Large intestine (tissue), 3 donors: Measurements from ENCODE around the gene HOXA9. TPM values are rescaled to one million over a fixed set of nuclear protein-coding genes. Genes with fewer than 3 reads are reported as not detected.

ENCODE experiments used
- DNase-seq, 2 donors: peaks; one replicate each; pipeline versions ENCODE4 v3.0.0 to v3.0.0-alpha.2; 2013
- H3K27ac ChIP-seq: one replicate; pipeline ENCODE4 v1.5.1; 2013; ENCODE audit warnings: low read length
- H3K27me3 ChIP-seq: 2 replicates; pipeline ENCODE4 v1.6.1; 2013; ENCODE audit warnings: low read length; ENCODE audit not compliant: control insufficient read depth, insufficient read depth
- H3K36me3 ChIP-seq: 2 replicates; pipeline ENCODE4 v1.6.1; 2013; ENCODE audit warnings: low read length; ENCODE audit not compliant: control insufficient read depth, insufficient read depth
- H3K4me1 ChIP-seq: one replicate; pipeline ENCODE4 v1.6.1; 2013; ENCODE audit warnings: low read length; ENCODE audit not compliant: control insufficient read depth, insufficient read depth
- H3K4me3 ChIP-seq: one replicate; pipeline ENCODE4 v1.5.1; 2013; ENCODE audit warnings: low read length
- H3K9me3 ChIP-seq: one replicate; pipeline ENCODE4 v1.6.1; 2013; ENCODE audit warnings: mild to moderate bottlenecking, low read depth, low read length, moderate library complexity; ENCODE audit not compliant: control insufficient read depth
- WGBS: methylation state at CpG from one replicate; pipeline ENCODE4 v1.1.5; 2013; ENCODE audit warnings: low lambda C conversion rate; ENCODE audit not compliant: insufficient coverage; 5-methylcytosine and 5-hydroxymethylcytosine counted together
- polyA plus RNA-seq: library from polyadenylated mRNA; unstranded; fragments of 120-200 nt; gene quantifications from one replicate; pipeline ENCODE4 v1.2.1, GENCODE V29; 2013

Gene HOXA9
- polyA plus RNA-seq, 1 donor: 0.33 TPM

- no peaks in the 10 kb centered on the region for H3K36me3 ChIP-seq
- no peak overlapping the region for H3K27ac ChIP-seq
- no peak overlapping the region for H3K4me3 ChIP-seq
- no peak for DNase-seq
- peaks cover 99% of the 10 kb centered on the region for H3K27me3 ChIP-seq
- no CpG with 5 or more reads among the region's 4 CpGs for WGBS
- H3K4me1 ChIP-seq: peaks cover 35% of the 10 kb centered on the region
- peaks cover 16% of the 10 kb centered on the region for H3K9me3 ChIP-seq
Measured at GRCh38 chr7:27208998-27209397, 43.7 kb upstream of the HOXA9 start.

GRCh38 chr7:27207348-27207985 lies 42.1 kb upstream of the HOXA9 start:
- peaks cover 32% of the 10 kb centered on the region for H3K4me1 ChIP-seq
- H3K4me3 ChIP-seq: no peak overlapping the region
- DNase-seq: no peak
- peaks cover 7% of the 10 kb centered on the region for H3K9me3 ChIP-seq
- WGBS: 23% methylated on average over 2 of the region's 7 CpGs
- no peak overlapping the region for H3K27ac ChIP-seq
- peaks cover 99% of the 10 kb centered on the region for H3K27me3 ChIP-seq
- no peaks in the 10 kb centered on the region for H3K36me3 ChIP-seq

GRCh38 chr7:27205325-27206280 lies 40.3 kb upstream of the HOXA9 start:
- H3K4me1 ChIP-seq: peaks cover 30% of the 10 kb centered on the region
- no peaks in the 10 kb centered on the region for H3K36me3 ChIP-seq
- H3K9me3 ChIP-seq: peaks cover 10% of the 10 kb centered on the region
- 0% methylated on average over 1 of the region's 52 CpGs for WGBS
- H3K27ac ChIP-seq: no peak overlapping the region
- no peak for DNase-seq
- H3K4me3 ChIP-seq: no peak overlapping the region
- peaks cover 99% of the 10 kb centered on the region for H3K27me3 ChIP-seq

GRCh38 chr7:27204851-27205322 lies 39.5 kb upstream of the HOXA9 start:
- H3K27me3 ChIP-seq: peaks cover 98% of the 10 kb centered on the region
- peak in 1 of 2 donors; percentile 30 for DNase-seq
- peaks cover 10% of the 10 kb centered on the region for H3K9me3 ChIP-seq
- WGBS: no CpG with 5 or more reads among the region's 41 CpGs
- H3K27ac ChIP-seq: no peak overlapping the region
- no peak overlapping the region for H3K4me3 ChIP-seq
- no peaks in the 10 kb centered on the region for H3K36me3 ChIP-seq
- peaks cover 27% of the 10 kb centered on the region for H3K4me1 ChIP-seq

GRCh38 chr7:27203964-27204594 lies 38.7 kb upstream of the HOXA9 start:
- DNase-seq: no peak

GRCh38 chr7:27203365-27203953 lies 38.1 kb upstream of the HOXA9 start:
- no peak overlapping the region for H3K27ac ChIP-seq
- WGBS: no CpG with 5 or more reads among the region's 10 CpGs
- no peak overlapping the region for H3K4me3 ChIP-seq
- H3K36me3 ChIP-seq: no peaks in the 10 kb centered on the region
- peaks cover 15% of the 10 kb centered on the region for H3K9me3 ChIP-seq
- H3K27me3 ChIP-seq: peaks cover 94% of the 10 kb centered on the region
- no peak for DNase-seq
- peaks cover 20% of the 10 kb centered on the region for H3K4me1 ChIP-seq

More at GRCh38 chr7:27203964-27204594, 38.7 kb upstream of the HOXA9 start:
- peaks cover 94% of the 10 kb centered on the region for H3K27me3 ChIP-seq
- peaks cover 11% of the 10 kb centered on the region for H3K9me3 ChIP-seq
- peaks cover 20% of the 10 kb centered on the region for H3K4me1 ChIP-seq
- H3K4me3 ChIP-seq: no peak overlapping the region
- WGBS: no CpG with 5 or more reads among the region's 4 CpGs
- no peaks in the 10 kb centered on the region for H3K36me3 ChIP-seq
- no peak overlapping the region for H3K27ac ChIP-seq

- no peaks in the 10 kb centered on the region for H3K36me3 ChIP-seq
- DNase-seq: no peak
- WGBS: no CpG with 5 or more reads among the region's 3 CpGs
- peaks cover 15% of the 10 kb centered on the region for H3K9me3 ChIP-seq
- peaks cover 94% of the 10 kb centered on the region for H3K27me3 ChIP-seq
- H3K4me3 ChIP-seq: no peak overlapping the region
- no peak overlapping the region for H3K27ac ChIP-seq
- peaks cover 20% of the 10 kb centered on the region for H3K4me1 ChIP-seq
Measured at GRCh38 chr7:27202862-27203134, 37.5 kb upstream of the HOXA9 start.

GRCh38 chr7:27202018-27202861 lies 36.9 kb upstream of the HOXA9 start:
- no peak overlapping the region for H3K4me3 ChIP-seq
- H3K4me1 ChIP-seq: peaks cover 20% of the 10 kb centered on the region
- WGBS: no CpG with 5 or more reads among the region's 30 CpGs
- H3K27me3 ChIP-seq: peaks cover 95% of the 10 kb centered on the region
- no peak for DNase-seq
- no peaks in the 10 kb centered on the region for H3K36me3 ChIP-seq
- H3K9me3 ChIP-seq: peaks cover 15% of the 10 kb centered on the region
- H3K27ac ChIP-seq: no peak overlapping the region

GRCh38 chr7:27201580-27202017 lies 36.3 kb upstream of the HOXA9 start:
- DNase-seq: no peak
- Histone ChIP-seq H3K27ac (no peak overlapping the region), H3K9me3 (peaks cover 15% of the 10 kb centered on the region), H3K36me3 (no peaks in the 10 kb centered on the region), H3K4me1 (peaks cover 20% of the 10 kb centered on the region), H3K27me3 (peaks cover 91% of the 10 kb centered on the region), H3K4me3 (no peak overlapping the region)
- WGBS: 20% methylated on average over 1 of the region's 4 CpGs
